Hepatocyte (in vitro differentiated cells): ENCODE results near the gene CFLAR. TPM values are rescaled to one million over a fixed set of nuclear protein-coding genes. Genes with fewer than 3 reads are reported as not detected.

Experiments used
- DNase-seq: peaks from one replicate; pipeline ENCODE4 v3.0.0-alpha.2; 2016; ENCODE audit warnings: low spot score
- H2AFZ ChIP-seq: fragments of 200-600 bp; sonication (generic); 2 replicates; pipeline ENCODE4 v1.6.0; 2016; ENCODE audit warnings: antibody characterized with exemption, mild to moderate bottlenecking
- H3K27ac ChIP-seq: fragments of 200-600 bp; sonication (generic); 2 replicates; pipeline ENCODE4 v1.5.1; 2016; ENCODE audit warnings: mild to moderate bottlenecking
- H3K27me3 ChIP-seq: fragments of 200-600 bp; sonication (generic); 2 replicates; pipeline ENCODE4 v1.6.1; 2016
- H3K36me3 ChIP-seq: fragments of 200-600 bp; sonication (generic); replicated peaks from 2 replicates; pipeline ENCODE4 v1.5.1; 2016; ENCODE audit warnings: low read depth; ENCODE audit not compliant: insufficient read depth
- H3K4me1 ChIP-seq: fragments of 200-600 bp; sonication (generic); 2 replicates; pipeline ENCODE4 v1.5.1; 2016; ENCODE audit warnings: mild to moderate bottlenecking, moderate library complexity; ENCODE audit not compliant: insufficient read depth
- H3K4me2 ChIP-seq: fragments of 200-600 bp; sonication (generic); 2 replicates; pipeline ENCODE4 v1.6.0; 2016
- H3K4me3 ChIP-seq: fragments of 200-600 bp; sonication (generic); 2 replicates; pipeline ENCODE4 v1.5.1; 2016; ENCODE audit warnings: mild to moderate bottlenecking
- H3K79me2 ChIP-seq: fragments of 200-600 bp; sonication (generic); 2 replicates; pipeline ENCODE4 v1.6.0; 2017; ENCODE audit warnings: mild to moderate bottlenecking
- H3K9me2 ChIP-seq: fragments of 200-600 bp; sonication (generic); replicated peaks from 2 replicates; pipeline ENCODE4 v1.6.0; 2017; ENCODE audit warnings: mild to moderate bottlenecking; ENCODE audit not compliant: insufficient read depth
- H3K9me3 ChIP-seq: fragments of 200-600 bp; sonication (generic); 2 replicates; pipeline ENCODE4 v1.5.1; 2016; ENCODE audit warnings: low read depth, mild to moderate bottlenecking
- H4K20me1 ChIP-seq: fragments of 200-600 bp; sonication (generic); 2 replicates; pipeline ENCODE4 v1.6.0; 2016; ENCODE audit warnings: mild to moderate bottlenecking; ENCODE audit not compliant: insufficient read depth, poor library complexity, severe bottlenecking
- CTCF ChIP-seq: fragments of 200-600 bp; sonication (generic); IDR thresholded peaks from 2 replicates; pipeline ENCODE4 v1.5.1; 2016; ENCODE audit warnings: antibody characterized with exemption, mild to moderate bottlenecking; ENCODE audit not compliant: poor library complexity
- EZH2 ChIP-seq: fragments of 200-600 bp; sonication (generic); IDR thresholded peaks from 2 replicates; pipeline ENCODE4 v1.6.1; 2016; ENCODE audit warnings: antibody characterized with exemption, mild to moderate bottlenecking, borderline replicate concordance
- EZH2phosphoT487 ChIP-seq: fragments of 200-600 bp; sonication (generic); IDR thresholded peaks from one replicate; pipeline ENCODE4 v1.6.1; 2018; ENCODE audit warnings: antibody characterized with exemption, mild to moderate bottlenecking, low read depth, moderate library complexity; ENCODE audit not compliant: unreplicated experiment, severe bottlenecking
- WGBS: methylation state at CpG from one replicate; pipeline ENCODE4 v1.1.6; 2016; ENCODE audit warnings: low lambda C conversion rate; ENCODE audit errors: missing lambda C conversion rate; 5-methylcytosine and 5-hydroxymethylcytosine counted together
- polyA plus RNA-seq: library from polyadenylated mRNA; unstranded; fragments of >200 nt; fragmentation: Nextera tagmentation; extraction: Ambion mirVana; gene quantifications from 2 replicates; pipeline ENCODE4 v1.2.1, GENCODE V29; 2016
- total RNA-seq: library from RNA; depleted of rRNA; stranded (reverse); fragments of >200 nt; gene quantifications from 2 replicates; pipeline ENCODE4 v1.2.3, GENCODE V29; 2014

CFLAR gene
- total and polyA plus RNA-seq, 2 experiments from 2014 or later, result 46.0 to 65.9 TPM

- Histone ChIP-seq H3K9me3 (no peaks in the 10 kb centered on the region), H4K20me1 (no peaks in the 10 kb centered on the region), H3K4me2 (no peak overlapping the region), H3K36me3 (no peaks in the 10 kb centered on the region), H3K79me2 (peaks cover 89% of the 10 kb centered on the region), H3K4me1 (peaks cover 28% of the 10 kb centered on the region), H3K9me2 (no peaks in the 10 kb centered on the region), H3K4me3 (no peak overlapping the region), H2AFZ (no peak overlapping the region), H3K27ac (peak overlapping the region; percentile 57), H3K27me3 (no peaks in the 10 kb centered on the region)
- 84% methylated on average over 3 of the region's 3 CpGs for WGBS
- no peak for DNase-seq
- TF ChIP-seq CTCF (no peak), EZH2phosphoT487 (no peak), EZH2 (no peak)
Observed at GRCh38 chr2:201130524-201131186, 14.7 kb downstream of the CFLAR start.

- Histone ChIP-seq H3K4me3 (no peak overlapping the region), H3K4me1 (peaks cover 14% of the 10 kb centered on the region), H3K9me2 (no peaks in the 10 kb centered on the region), H3K27ac (no peak overlapping the region), H3K4me2 (no peak overlapping the region), H2AFZ (no peak overlapping the region), H4K20me1 (no peaks in the 10 kb centered on the region), H3K36me3 (no peaks in the 10 kb centered on the region), H3K9me3 (no peaks in the 10 kb centered on the region), H3K79me2 (peaks cover 78% of the 10 kb centered on the region), H3K27me3 (no peaks in the 10 kb centered on the region)
- WGBS, result 82% methylated on average over 1 of the region's 1 CpG
- no peak for DNase-seq
- TF ChIP-seq EZH2 (no peak), CTCF (no peak), EZH2phosphoT487 (no peak)
Observed at GRCh38 chr2:201132518-201132917, 16.6 kb downstream of the CFLAR start.

GRCh38 chr2:201135386-201135785, 19.4 kb downstream of the CFLAR start:
- H4K20me1 ChIP-seq, result no peaks in the 10 kb centered on the region
- no peak overlapping the region for H3K27ac ChIP-seq
- H3K27me3 ChIP-seq, result no peaks in the 10 kb centered on the region
- no peaks in the 10 kb centered on the region for H3K36me3 ChIP-seq
- no peak overlapping the region for H2AFZ ChIP-seq
- H3K4me1 ChIP-seq, result peaks cover 6% of the 10 kb centered on the region
- WGBS, result 87% methylated on average over 4 of the region's 4 CpGs
- no peak overlapping the region for H3K4me2 ChIP-seq
- no peak for TF ChIP-seq EZH2
- no peak for TF ChIP-seq EZH2phosphoT487
- TF ChIP-seq CTCF, result no peak
- H3K79me2 ChIP-seq, result peaks cover 54% of the 10 kb centered on the region
- no peaks in the 10 kb centered on the region for H3K9me3 ChIP-seq
- DNase-seq, result no peak
- no peaks in the 10 kb centered on the region for H3K9me2 ChIP-seq
- no peak overlapping the region for H3K4me3 ChIP-seq
